ENCODE results near the gene LIPK. TPM values are rescaled to one million over a fixed set of nuclear protein-coding genes. Genes with fewer than 3 reads are reported as not detected.

LIPK gene
- total and polyA plus RNA-seq, 2 experiments from 2014 or later: not detected

GRCh38 chr10:88765816-88766215, 59.8 kb downstream of the LIPK start:
- TF ChIP-seq ZNF462 (CRISPR knock-in tag; IDR thresholded peaks at IDR 0.05) (no peak), POLR2AphosphoS5 (IDR thresholded peaks at IDR 0.05; ENCODE audit: low read depth) (no peak)
- H3K27ac ChIP-seq (ENCODE audit: low read depth): no peak overlapping the region
- Mint-ChIP-seq H3K36me3 (ENCODE audit: low read depth) (no peaks in the 10 kb centered on the region), H3K4me3 (no peak overlapping the region), H3K9me3 (no peaks in the 10 kb centered on the region), H3K4me1 (peaks cover 14% of the 10 kb centered on the region), H3K27me3 (ENCODE audit: insufficient read depth, low read depth, poor library complexity) (peaks cover 1% of the 10 kb centered on the region), H3K27ac (no peak overlapping the region)
- H3K9me2 ChIP-seq (ENCODE audit: insufficient read depth): no peaks in the 10 kb centered on the region
- H2AFZ ChIP-seq: no peak overlapping the region
- DNase-seq (ENCODE audit: low spot score) (no peak), ATAC-seq (no peak)
- no peaks in the 10 kb centered on the region for H4K20me1 ChIP-seq (replicated peaks; ENCODE audit: insufficient read depth)
- H3K27me3 ChIP-seq (ENCODE audit: insufficient read depth): no peaks in the 10 kb centered on the region
- H3K79me2 ChIP-seq (replicated peaks; ENCODE audit: insufficient read depth): no peaks in the 10 kb centered on the region
- no peaks in the 10 kb centered on the region for H3K36me3 ChIP-seq (ENCODE audit: insufficient read depth)
- H3K4me3 ChIP-seq: no peak overlapping the region
- H3K4me1 ChIP-seq (ENCODE audit: insufficient read depth): no peaks in the 10 kb centered on the region
- H3F3A ChIP-seq (replicated peaks; ENCODE audit: low read depth): no peaks in the 10 kb centered on the region
- H3K4me2 ChIP-seq: no peak overlapping the region

GRCh38 chr10:88769384-88769783, 63.3 kb downstream of the LIPK start:
- Mint-ChIP-seq H3K4me1 (peaks cover 14% of the 10 kb centered on the region), H3K9me3 (peaks cover 3% of the 10 kb centered on the region; the same call in 1 of the 3 replicates), H3K36me3 (ENCODE audit: low read depth) (no peaks in the 10 kb centered on the region), H3K27me3 (ENCODE audit: insufficient read depth, low read depth, poor library complexity) (no peaks in the 10 kb centered on the region), H3K27ac (no peak overlapping the region), H3K4me3 (no peak overlapping the region)
- Histone ChIP-seq H4K20me1 (replicated peaks; ENCODE audit: insufficient read depth) (no peaks in the 10 kb centered on the region), H2AFZ (no peak overlapping the region), H3K4me3 (no peak overlapping the region), H3F3A (replicated peaks; ENCODE audit: low read depth) (no peaks in the 10 kb centered on the region), H3K27ac (ENCODE audit: low read depth) (no peak overlapping the region), H3K36me3 (ENCODE audit: insufficient read depth) (no peaks in the 10 kb centered on the region), H3K4me2 (no peak overlapping the region), H3K27me3 (ENCODE audit: insufficient read depth) (no peaks in the 10 kb centered on the region), H3K9me2 (ENCODE audit: insufficient read depth) (no peaks in the 10 kb centered on the region), H3K4me1 (ENCODE audit: insufficient read depth) (no peaks in the 10 kb centered on the region), H3K79me2 (replicated peaks; ENCODE audit: insufficient read depth) (no peaks in the 10 kb centered on the region)
- no peak for DNase-seq (ENCODE audit: low spot score)
- ATAC-seq: no peak
- no peak for TF ChIP-seq EZH2 (IDR thresholded peaks at IDR 0.05; ENCODE audit: low read depth, unreplicated experiment)
- TF ChIP-seq ZNF331 (CRISPR knock-in tag; IDR thresholded peaks at IDR 0.05; ENCODE audit: low read depth): no peak
- TF ChIP-seq ZNF462 (CRISPR knock-in tag; IDR thresholded peaks at IDR 0.05): no peak
- TF ChIP-seq CREB1 (CRISPR knock-in tag; IDR thresholded peaks at IDR 0.05; ENCODE audit: low read depth): no peak
- TF ChIP-seq NANOG (IDR thresholded peaks at IDR 0.05; ENCODE audit: borderline replicate concordance): no peak
- TF ChIP-seq ZNF114 (CRISPR knock-in tag; IDR thresholded peaks at IDR 0.05): no peak
